HG03025 (cell line): ENCODE measurements around the gene HEPH.
"Not testable (repeated sequence)": the region's sequence is repeated elsewhere in the genome, so short reads cannot be mapped to it uniquely, and the experiment has no call there.

Experiments used
- ATAC-seq: cut with Tn5 transposase; IDR thresholded peaks from one replicate; pipeline ENCODE4 v1.9.1; 2021; ENCODE audit warnings: mild to moderate bottlenecking, moderate library complexity; ENCODE audit not compliant: unreplicated experiment, low FRiP score

The HEPH gene

GRCh38 chrX:66163849-66164411 lies at the start of gene HEPH:
Gene HEPH, plus strand, starts transcription at chrX:66164247. Its CDS starts 6,324 bp downstream, at chrX:66170571.
- ATAC-seq = no peak

- ATAC-seq = not testable (repeated sequence)
Observed at GRCh38 chrX:66118722-66119121, 45.3 kb upstream of the HEPH start.

- ATAC-seq = not testable (repeated sequence)
Observed at GRCh38 chrX:66121354-66121753, 42.7 kb upstream of the HEPH start.

GRCh38 chrX:66126662-66127061 lies 37.4 kb upstream of the HEPH start:
- ATAC-seq = no peak

GRCh38 chrX:66130469-66130868 lies 33.6 kb upstream of the HEPH start:
- ATAC-seq = no peak

GRCh38 chrX:66135284-66135683 lies 28.8 kb upstream of the HEPH start:
- not testable (repeated sequence) for ATAC-seq

- ATAC-seq = no peak
Observed at GRCh38 chrX:66142351-66142750, 21.7 kb upstream of the HEPH start.

- no peak for ATAC-seq
Observed at GRCh38 chrX:66144258-66144657, 19.8 kb upstream of the HEPH start.

- ATAC-seq = no peak
Observed at GRCh38 chrX:66149519-66149918, 14.5 kb upstream of the HEPH start.

GRCh38 chrX:66150163-66150562 lies 13.9 kb upstream of the HEPH start:
- no peak for ATAC-seq

GRCh38 chrX:66162331-66162822 lies 1.7 kb upstream of the HEPH start:
- ATAC-seq = no peak

GRCh38 chrX:66163447-66163846 lies 600 bp upstream of the HEPH start:
- no peak for ATAC-seq

- ATAC-seq = no peak
Observed at GRCh38 chrX:66164470-66164869, 423 bp downstream of the HEPH start.

GRCh38 chrX:66164931-66165330 lies 884 bp downstream of the HEPH start:
- ATAC-seq = no peak

GRCh38 chrX:66166671-66167070 lies 2.6 kb downstream of the HEPH start:
- no peak for ATAC-seq

GRCh38 chrX:66167431-66167830 lies 3.4 kb downstream of the HEPH start:
- no peak for ATAC-seq

- no peak for ATAC-seq
Observed at GRCh38 chrX:66176134-66176533, 12.1 kb downstream of the HEPH start.

- ATAC-seq = no peak
Observed at GRCh38 chrX:66191563-66191962, 27.5 kb downstream of the HEPH start.

- ATAC-seq = no peak
Observed at GRCh38 chrX:66193821-66194220, 29.8 kb downstream of the HEPH start.

GRCh38 chrX:66200050-66200664 lies 36.1 kb downstream of the HEPH start:
- ATAC-seq = peak; percentile 66

- no peak for ATAC-seq
Observed at GRCh38 chrX:66200855-66201795, 37.1 kb downstream of the HEPH start.
